HG03354 (cell line): ENCODE measurements around the gene PLA2G4F.

Experiments used
- ATAC-seq: cut with Tn5 transposase; IDR thresholded peaks from one replicate; pipeline ENCODE4 v1.9.1; 2021; ENCODE audit warnings: mild to moderate bottlenecking; ENCODE audit not compliant: unreplicated experiment, poor library complexity, severe bottlenecking

The PLA2G4F gene

GRCh38 chr15:42156243-42156922 is at the start of gene PLA2G4F:
TSS of gene PLA2G4F (minus strand) at chr15:42156636. CDS start at chr15:42156549, 87 bp downstream.
- ATAC-seq, result no peak

- ATAC-seq, result no peak
Observed at GRCh38 chr15:42203891-42204290, 47.5 kb upstream of the PLA2G4F start.

- ATAC-seq, result no peak
Observed at GRCh38 chr15:42202653-42203052, 46.2 kb upstream of the PLA2G4F start.

GRCh38 chr15:42201801-42202200 is 45.4 kb upstream of the PLA2G4F start:
- no peak for ATAC-seq

GRCh38 chr15:42199126-42199525 is 42.7 kb upstream of the PLA2G4F start:
- ATAC-seq, result no peak

GRCh38 chr15:42198516-42198915 is 42.1 kb upstream of the PLA2G4F start:
- no peak for ATAC-seq

GRCh38 chr15:42194513-42194912 is 38.1 kb upstream of the PLA2G4F start:
- ATAC-seq, result no peak

- ATAC-seq, result no peak
Observed at GRCh38 chr15:42193383-42193782, 36.9 kb upstream of the PLA2G4F start.

- no peak for ATAC-seq
Observed at GRCh38 chr15:42191610-42192346, 35.3 kb upstream of the PLA2G4F start.

- no peak for ATAC-seq
Observed at GRCh38 chr15:42190370-42190769, 33.9 kb upstream of the PLA2G4F start.

- no peak for ATAC-seq
Observed at GRCh38 chr15:42185801-42186200, 29.4 kb upstream of the PLA2G4F start.

GRCh38 chr15:42184736-42185135 is 28.3 kb upstream of the PLA2G4F start:
- ATAC-seq, result no peak

GRCh38 chr15:42184296-42184695 is 27.9 kb upstream of the PLA2G4F start:
- no peak for ATAC-seq

- ATAC-seq, result no peak
Observed at GRCh38 chr15:42182961-42183360, 26.5 kb upstream of the PLA2G4F start.

- ATAC-seq, result no peak
Observed at GRCh38 chr15:42182328-42182886, 26.0 kb upstream of the PLA2G4F start.

GRCh38 chr15:42178056-42178455 is 21.6 kb upstream of the PLA2G4F start:
- ATAC-seq, result no peak

- no peak for ATAC-seq
Observed at GRCh38 chr15:42175671-42176070, 19.2 kb upstream of the PLA2G4F start.

- ATAC-seq, result no peak
Observed at GRCh38 chr15:42172475-42172874, 16.0 kb upstream of the PLA2G4F start.

GRCh38 chr15:42171795-42172194 is 15.4 kb upstream of the PLA2G4F start:
- ATAC-seq, result no peak

GRCh38 chr15:42171122-42171521 is 14.7 kb upstream of the PLA2G4F start:
- ATAC-seq, result no peak
